ENCODE measurements around the gene DLX5. TPM values are rescaled to one million over a fixed set of nuclear protein-coding genes. Genes with fewer than 3 reads are reported as not detected.

DLX5 gene
- total and polyA plus RNA-seq, 8 donors, result 0.09 TPM; not detected in 7

GRCh38 chr7:97001656-97002554 lies 22.7 kb downstream of the DLX5 start:
- DNase-seq (no peak), ATAC-seq (no peak), FAIRE-seq (no peak)
- intact Hi-C loops (cut with DNase I), result no loop called here
- WGBS, 2 donors, result 35 to 39% methylated on average over 39 of the region's 39 CpGs
- no peaks in the 10 kb centered on the region for H3K36me3 ChIP-seq
- H3K4me3 ChIP-seq, result no peak overlapping the region
- no peak for TF ChIP-seq CTCF (IDR thresholded peaks at IDR 0.05)
- H3K4me1 ChIP-seq, result peaks cover 0 to 4% (median 0%) of the 10 kb centered on the region in 3 donors
- peaks cover 5 to 86% (median 27%) of the 10 kb centered on the region in 4 donors for H3K27me3 ChIP-seq
- no peaks in the 10 kb centered on the region for H3K9me3 ChIP-seq
- no peak overlapping the region for H3K27ac ChIP-seq

- 11 to 13% methylated on average over 3 of the region's 3 CpGs for WGBS, 2 donors
- Histone ChIP-seq H3K9me3 (no peaks in the 10 kb centered on the region), H3K4me1 (no peaks in the 10 kb centered on the region), H3K27me3 (peaks cover 5 to 87% (median 27%) of the 10 kb centered on the region in 4 donors), H3K27ac (no peak overlapping the region), H3K36me3 (no peaks in the 10 kb centered on the region), H3K4me3 (no peak overlapping the region)
- no peak for FAIRE-seq
- no peak for TF ChIP-seq CTCF (IDR thresholded peaks at IDR 0.05)
- intact Hi-C loops (cut with DNase I), result no loop called here
- ATAC-seq, result no peak
- DNase-seq, result no peak
Measured at GRCh38 chr7:97001221-97001620, 23.4 kb downstream of the DLX5 start.

GRCh38 chr7:96998744-96999143 lies 25.9 kb downstream of the DLX5 start:
- H3K27me3 ChIP-seq, result peaks cover 8 to 76% (median 22%) of the 10 kb centered on the region in 4 donors

GRCh38 chr7:96998333-96998732 lies 26.3 kb downstream of the DLX5 start:
- DNase-seq (no peak), ATAC-seq (no peak), FAIRE-seq (no peak)
- TF ChIP-seq CTCF (IDR thresholded peaks at IDR 0.05), result no peak
- Histone ChIP-seq H3K4me1 (no peaks in the 10 kb centered on the region), H3K9me3 (no peaks in the 10 kb centered on the region), H3K27me3 (peaks cover 7 to 77% (median 21%) of the 10 kb centered on the region in 4 donors), H3K4me3 (no peak overlapping the region), H3K36me3 (no peaks in the 10 kb centered on the region), H3K27ac (no peak overlapping the region)
- intact Hi-C loops (cut with DNase I), result no loop called here
- WGBS, 2 donors, result 5 to 7% methylated on average over 11 of the region's 11 CpGs

More at GRCh38 chr7:96998744-96999143, 25.9 kb downstream of the DLX5 start:
- 2 to 4% methylated on average over 14 of the region's 14 CpGs for WGBS, 2 donors
- FAIRE-seq (no peak), DNase-seq (no peak), ATAC-seq (no peak)
- Histone ChIP-seq H3K4me3 (no peak overlapping the region), H3K36me3 (no peaks in the 10 kb centered on the region), H3K4me1 (no peaks in the 10 kb centered on the region), H3K9me3 (no peaks in the 10 kb centered on the region), H3K27ac (no peak overlapping the region)
- TF ChIP-seq CTCF (IDR thresholded peaks at IDR 0.05), result no peak
- intact Hi-C loops (cut with DNase I), result no loop called here

- Histone ChIP-seq H3K9me3 (no peaks in the 10 kb centered on the region), H3K27ac (no peak overlapping the region), H3K4me1 (no peaks in the 10 kb centered on the region), H3K36me3 (no peaks in the 10 kb centered on the region), H3K27me3 (peaks cover 7 to 77% (median 23%) of the 10 kb centered on the region in 4 donors), H3K4me3 (no peak overlapping the region)
- TF ChIP-seq CTCF (IDR thresholded peaks at IDR 0.05), result no peak
- intact Hi-C loops (cut with DNase I), result no loop called here
- no peak for DNase-seq
- 7 to 8% methylated on average over 23 of the region's 23 CpGs for WGBS, 2 donors
- no peak for FAIRE-seq
- ATAC-seq, result no peak
Measured at GRCh38 chr7:96997512-96998032, 27.1 kb downstream of the DLX5 start.
